Activated gamma-delta T cell treated with anti-CD3 and anti-CD28 coated beads, Interleukin-2, amount 50 U/mL, for 16 hours (primary cell): ENCODE results near the gene THRAP3.
"Not testable (repeated sequence)": the region's sequence is repeated elsewhere in the genome, so short reads cannot be mapped to it uniquely, and the experiment has no call there.

ENCODE experiments used
- DNase-seq: peaks from one replicate; pipeline ENCODE4 v3.0.0-alpha.2; 2020; ENCODE audit warnings: low read depth

THRAP3 gene

DNA sequence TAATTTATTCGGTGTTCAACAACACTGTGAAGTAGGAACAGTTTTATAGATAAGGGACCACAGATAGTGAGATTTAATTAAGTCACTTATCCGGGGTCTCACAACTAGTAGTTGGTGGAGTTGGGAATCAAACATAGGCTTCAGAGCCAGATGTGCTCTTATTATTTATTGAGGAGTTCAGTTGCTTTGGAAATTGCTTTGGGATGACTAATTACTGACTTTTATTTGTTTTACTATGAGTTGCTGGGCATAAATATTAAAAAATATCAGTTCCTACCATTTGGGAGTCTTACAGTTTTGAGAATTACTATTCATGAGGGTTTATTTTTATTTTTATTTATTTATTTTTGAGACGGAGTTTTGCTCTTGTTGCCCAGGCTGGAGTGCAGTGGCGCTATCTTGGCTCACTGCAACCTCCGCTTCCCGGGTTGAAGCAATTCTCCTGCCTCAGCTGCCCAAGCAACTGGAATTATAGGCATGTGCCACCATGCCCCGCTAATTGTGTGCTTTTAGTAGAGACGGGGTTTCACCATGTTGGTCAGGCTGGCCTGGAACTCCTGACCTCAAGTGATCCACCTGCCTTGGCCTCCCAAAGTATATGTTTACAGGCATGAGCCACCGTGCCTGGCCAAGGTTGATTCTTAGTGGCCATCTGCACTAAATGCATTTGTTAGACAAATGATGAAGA, 27.7 kb downstream of the THRAP3 start:
- no peak for DNase-seq

GRCh38 chr1:36252482-36252824, 28.2 kb downstream of the THRAP3 start:
- not testable (repeated sequence) for DNase-seq

GRCh38 chr1:36253161-36253862, 29.1 kb downstream of the THRAP3 start:
- no peak for DNase-seq

DNA sequence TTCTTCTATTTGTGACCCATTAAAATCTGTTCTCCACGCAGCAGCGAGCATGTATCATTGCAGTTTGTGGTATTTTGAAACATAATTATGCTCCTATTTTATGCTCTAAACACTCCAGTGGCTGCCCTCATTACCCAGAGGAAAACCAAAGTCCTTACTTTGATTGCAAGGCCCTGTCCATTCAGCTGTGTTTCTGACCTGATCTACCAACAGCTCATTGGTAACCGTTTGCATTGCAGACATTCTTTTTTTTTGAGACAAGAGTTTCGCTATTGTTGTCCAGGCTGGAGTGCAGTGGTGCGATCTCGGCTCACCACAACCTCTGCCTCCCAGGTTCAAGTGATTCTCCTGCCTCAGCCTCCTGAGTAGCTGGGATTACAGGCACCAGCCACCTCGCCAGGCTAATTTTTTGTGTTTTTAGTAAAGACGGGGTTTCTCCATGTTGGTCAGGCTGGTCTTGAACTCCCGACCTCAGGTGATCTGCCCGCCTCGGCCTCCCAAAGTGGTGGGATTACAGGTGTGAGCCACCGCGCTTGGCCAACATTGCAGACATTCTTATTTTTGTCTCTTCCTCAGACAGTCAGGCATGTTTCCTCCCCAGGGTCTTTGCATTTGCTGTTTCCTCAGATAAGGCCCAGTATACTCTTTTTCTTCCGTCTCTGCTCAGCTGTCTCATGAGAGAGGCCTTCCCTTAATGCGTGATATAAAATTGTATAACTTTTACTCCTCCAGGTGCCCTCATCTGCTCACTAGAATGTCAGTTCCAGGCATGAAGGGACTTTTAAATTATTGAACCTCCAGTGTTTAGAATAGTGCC, 32.5 kb downstream of the THRAP3 start:
- DNase-seq: no peak

- no peak for DNase-seq
Measured at GRCh38 chr1:36257375-36257767, 33.1 kb downstream of the THRAP3 start.

DNA sequence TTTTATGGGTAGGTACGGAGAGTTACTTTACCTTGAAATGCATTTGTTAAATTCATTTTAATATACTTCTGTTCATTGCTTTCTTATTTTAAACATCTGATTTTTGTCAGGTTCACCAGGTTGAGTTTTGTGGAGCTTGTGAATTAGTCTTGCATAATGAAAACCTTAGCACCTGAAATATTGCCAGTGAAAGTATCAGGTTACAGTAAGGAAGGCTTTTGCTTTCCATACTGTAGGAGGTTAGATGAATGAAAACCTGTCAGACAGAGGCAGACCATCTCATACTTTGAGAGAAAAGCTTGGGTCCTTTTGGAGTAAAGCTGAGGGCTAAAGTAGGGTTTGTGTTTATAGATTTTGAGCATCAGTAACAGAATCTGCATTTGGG, 34.7 kb downstream of the THRAP3 start:
- no peak for DNase-seq

GRCh38 chr1:36268981-36269380, 44.7 kb downstream of the THRAP3 start:
- DNase-seq: no peak

- no peak for DNase-seq
Measured at GRCh38 chr1:36269408-36269838, 45.2 kb downstream of the THRAP3 start.

DNA sequence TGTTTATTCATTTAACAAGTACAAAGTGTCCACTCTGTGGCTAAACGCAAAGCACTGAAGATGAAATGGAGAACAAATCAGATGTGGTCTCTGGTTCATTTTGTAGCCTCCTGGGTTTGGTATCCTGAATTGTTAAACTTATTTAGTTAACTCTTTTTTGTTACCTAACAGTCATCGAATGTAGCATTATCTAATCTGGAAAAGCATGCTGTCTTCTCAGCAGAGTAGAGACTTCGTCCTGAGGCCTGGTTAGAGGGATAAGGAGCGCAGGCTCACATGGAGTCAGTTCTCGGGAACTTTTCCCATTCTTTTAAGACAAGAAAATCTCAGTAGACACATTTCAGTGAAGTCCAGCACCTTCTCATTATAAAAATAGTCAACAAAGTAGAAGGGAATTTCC, 48.8 kb downstream of the THRAP3 start:
- DNase-seq: no peak

- DNase-seq: no peak
Measured at GRCh38 chr1:36274201-36274600, 50.0 kb downstream of the THRAP3 start.

GRCh38 chr1:36276688-36277087, 52.4 kb downstream of the THRAP3 start:
- DNase-seq: no peak

- no peak for DNase-seq
Measured at GRCh38 chr1:36279110-36279788, 55.0 kb downstream of the THRAP3 start.

DNA sequence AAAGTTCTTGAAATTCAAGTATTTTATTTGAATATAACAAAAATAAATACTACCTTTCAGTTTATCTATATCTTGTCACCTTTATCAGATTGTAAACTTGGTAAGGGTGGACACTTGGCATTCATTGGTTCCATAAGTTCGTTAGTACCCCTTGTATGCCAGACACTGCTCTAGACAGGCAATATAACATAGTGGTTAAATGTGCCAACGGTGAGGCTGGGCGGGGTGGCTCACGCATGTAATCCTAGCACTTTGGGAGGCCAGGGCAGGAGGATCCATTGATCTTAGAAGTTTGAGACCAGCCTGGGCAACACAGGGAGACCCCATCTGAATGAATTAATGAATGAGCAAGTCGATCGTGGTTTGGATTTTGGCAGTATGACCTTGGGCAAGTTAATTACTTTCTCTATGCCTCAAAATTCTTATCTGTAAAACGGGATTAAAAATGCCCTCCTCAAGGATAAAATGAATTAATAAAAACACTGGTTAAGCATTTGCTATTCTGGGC, 55.6 kb downstream of the THRAP3 start:
- no peak for DNase-seq

GRCh38 chr1:36284061-36284460, 59.8 kb downstream of the THRAP3 start:
- no peak for DNase-seq

DNA sequence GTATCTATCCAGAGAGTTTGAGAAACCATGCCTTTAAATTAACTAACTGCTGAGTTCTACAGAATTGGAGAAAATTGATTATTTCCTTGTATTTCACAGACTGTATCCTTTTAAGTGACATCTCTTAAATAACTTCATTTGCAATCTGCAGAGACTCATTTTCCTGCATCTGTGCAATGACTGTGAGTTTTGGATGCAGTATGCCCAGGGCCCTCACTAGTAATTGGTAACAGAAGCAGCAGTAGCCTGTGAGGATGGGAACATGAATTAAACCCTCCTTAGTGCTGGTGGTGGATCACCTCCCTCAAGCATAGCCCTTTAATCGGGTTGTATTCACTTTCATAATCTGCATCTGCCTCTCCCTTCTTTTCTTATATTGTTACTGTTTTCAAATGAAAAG, 60.3 kb downstream of the THRAP3 start:
- no peak for DNase-seq

DNA sequence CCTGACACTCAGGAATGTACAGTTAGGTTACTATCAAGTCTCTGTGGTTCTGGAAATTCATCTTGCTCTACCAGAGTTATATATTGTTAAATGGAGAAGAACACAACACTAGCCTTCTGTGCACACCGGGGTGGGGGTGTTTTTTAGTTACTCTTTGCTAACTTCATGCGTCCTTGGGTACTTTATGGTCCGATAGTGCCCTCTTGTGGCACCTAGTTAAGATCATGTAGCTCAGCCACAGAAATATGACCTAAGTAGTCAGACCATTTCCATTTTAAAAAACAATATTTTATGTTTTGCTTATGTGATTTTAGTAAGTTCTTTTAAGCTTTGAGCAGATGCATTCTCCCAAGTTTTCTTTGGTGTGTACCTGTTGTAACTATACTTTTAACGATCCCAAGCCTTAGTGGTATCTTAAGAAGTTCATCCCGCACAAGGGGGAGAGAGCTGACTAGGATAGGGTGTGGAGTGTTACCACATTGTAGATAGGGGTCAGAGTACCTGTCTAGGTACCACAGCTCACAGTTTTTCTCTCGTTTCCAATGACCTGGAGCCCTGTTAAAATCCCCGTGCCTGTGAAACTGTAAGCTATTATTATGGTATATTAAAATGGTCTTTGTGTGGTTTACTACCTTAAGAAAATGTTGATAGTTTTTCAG, 61.3 kb downstream of the THRAP3 start:
- DNase-seq: peak; percentile 47

DNA sequence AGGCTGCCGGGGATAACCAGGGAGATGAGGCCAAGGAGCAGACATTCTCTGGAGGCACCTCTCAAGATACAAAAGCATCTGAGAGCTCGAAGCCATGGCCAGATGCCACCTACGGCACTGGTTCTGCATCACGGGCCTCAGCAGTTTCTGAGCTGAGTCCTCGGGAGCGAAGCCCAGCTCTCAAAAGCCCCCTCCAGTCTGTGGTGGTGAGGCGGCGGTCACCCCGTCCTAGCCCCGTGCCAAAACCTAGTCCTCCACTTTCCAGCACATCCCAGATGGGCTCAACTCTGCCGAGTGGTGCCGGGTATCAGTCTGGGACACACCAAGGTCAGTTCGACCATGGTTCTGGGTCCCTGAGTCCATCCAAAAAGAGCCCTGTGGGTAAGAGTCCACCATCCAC, 62.6 kb downstream of the THRAP3 start:
- DNase-seq: no peak

DNA sequence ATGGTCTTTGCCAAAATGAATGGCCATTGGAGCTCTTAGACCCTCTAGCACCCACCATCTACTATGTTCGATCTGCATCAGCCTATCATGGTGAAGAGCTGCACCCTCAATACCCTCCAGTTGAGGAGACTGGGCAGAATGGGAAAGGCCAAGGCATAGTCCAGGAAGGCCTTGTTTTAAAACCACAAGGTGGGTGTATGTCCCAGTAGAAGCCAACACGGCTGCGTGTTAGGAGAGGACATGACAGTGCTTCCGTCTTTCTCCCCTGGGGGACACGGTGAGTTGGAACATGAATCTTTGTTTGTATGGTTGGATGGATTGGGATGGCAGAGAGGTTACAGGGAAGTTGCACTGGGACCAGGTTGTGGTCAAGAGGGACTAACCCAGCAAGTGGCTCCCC, 63.4 kb downstream of the THRAP3 start:
- no peak for DNase-seq

GRCh38 chr1:36295390-36295789, 71.1 kb downstream of the THRAP3 start:
- DNase-seq: no peak

DNA sequence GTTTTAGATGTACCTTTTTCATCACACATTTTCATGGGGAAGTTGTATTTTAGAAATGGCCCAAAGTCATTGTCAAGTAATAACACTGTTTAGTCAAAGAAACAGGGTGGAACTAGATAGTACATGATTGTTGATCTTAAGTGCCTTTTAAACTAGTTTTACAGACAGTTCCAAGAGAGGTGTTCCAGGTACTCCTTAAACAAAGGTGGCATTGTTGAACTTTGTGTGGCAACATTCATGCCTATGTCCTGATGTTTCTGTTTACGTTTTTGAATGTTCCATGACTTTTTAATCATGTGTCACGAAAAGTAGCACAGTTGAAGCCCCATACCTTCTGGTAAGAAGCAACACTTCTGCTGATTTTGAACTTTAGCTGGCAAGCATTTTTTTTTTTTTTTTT, 72.8 kb downstream of the THRAP3 start:
- DNase-seq: no peak

DNA sequence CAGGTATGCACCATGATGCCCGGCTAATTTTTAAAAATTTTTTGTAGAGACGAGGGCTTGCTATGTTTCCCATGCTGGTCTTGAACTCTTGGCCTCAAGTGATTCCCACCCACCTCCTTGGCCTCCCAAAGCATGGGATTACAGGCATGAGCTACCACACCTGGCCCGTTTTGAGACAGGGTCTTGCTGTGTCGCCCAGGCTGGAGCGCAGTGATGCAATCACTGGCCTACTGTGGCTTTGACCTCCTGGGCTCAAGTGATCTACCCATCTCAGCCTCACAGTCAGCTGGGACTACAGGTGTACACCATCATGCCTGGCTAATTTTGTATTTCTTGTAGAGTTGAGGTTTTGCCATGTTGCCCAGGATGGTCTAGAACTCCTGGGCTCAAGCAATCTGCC, 74.4 kb downstream of the THRAP3 start:
- DNase-seq: no peak

- DNase-seq: no peak
Measured at GRCh38 chr1:36300526-36300925, 76.3 kb downstream of the THRAP3 start.
